Activated naive CD8-positive, alpha-beta T cell treated with anti-CD3 and anti-CD28 coated beads, Interleukin-2, amount 50 U/mL, for 16 hours (primary cell): Measurements from ENCODE around the gene PRKCE.

Experiments used
- DNase-seq: peaks from one replicate; pipeline ENCODE4 v3.0.0-alpha.2; 2020; ENCODE audit warnings: low read depth, low spot score

PRKCE gene

GRCh38 chr2:46073540-46074046 lies 422.1 kb downstream of the PRKCE start:
- DNase-seq, result no peak

- DNase-seq, result no peak
These were observed 423.0 kb downstream of the PRKCE start for GRCh38 chr2:46074501-46074900.

- DNase-seq, result no peak
These were observed 424.4 kb downstream of the PRKCE start for GRCh38 chr2:46075848-46076247.

- no peak for DNase-seq
These were observed 424.8 kb downstream of the PRKCE start for GRCh38 chr2:46076251-46076650.

DNA sequence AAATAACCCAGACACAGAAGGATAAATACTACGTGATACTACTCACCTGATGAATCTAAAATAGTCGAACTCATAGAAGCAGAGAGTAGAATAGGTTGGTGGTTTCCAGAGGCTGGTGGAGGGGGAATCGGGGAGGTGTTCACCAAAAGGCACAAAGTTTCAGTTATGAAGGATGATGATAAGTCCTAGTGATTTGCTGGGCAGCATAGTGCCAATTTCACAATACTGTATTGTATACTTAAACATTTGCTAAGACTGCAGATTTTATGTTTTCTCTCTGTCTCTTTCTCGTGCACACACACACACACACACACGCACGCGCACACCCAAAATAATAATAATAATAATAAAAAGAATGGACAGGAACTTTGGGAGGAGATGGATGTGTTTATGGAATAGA lies 425.4 kb downstream of the PRKCE start:
- DNase-seq, result no peak

GRCh38 chr2:46077522-46078107 lies 426.1 kb downstream of the PRKCE start:
- DNase-seq, result no peak

- DNase-seq, result no peak
These were observed 428.6 kb downstream of the PRKCE start for GRCh38 chr2:46079985-46080560.

DNA sequence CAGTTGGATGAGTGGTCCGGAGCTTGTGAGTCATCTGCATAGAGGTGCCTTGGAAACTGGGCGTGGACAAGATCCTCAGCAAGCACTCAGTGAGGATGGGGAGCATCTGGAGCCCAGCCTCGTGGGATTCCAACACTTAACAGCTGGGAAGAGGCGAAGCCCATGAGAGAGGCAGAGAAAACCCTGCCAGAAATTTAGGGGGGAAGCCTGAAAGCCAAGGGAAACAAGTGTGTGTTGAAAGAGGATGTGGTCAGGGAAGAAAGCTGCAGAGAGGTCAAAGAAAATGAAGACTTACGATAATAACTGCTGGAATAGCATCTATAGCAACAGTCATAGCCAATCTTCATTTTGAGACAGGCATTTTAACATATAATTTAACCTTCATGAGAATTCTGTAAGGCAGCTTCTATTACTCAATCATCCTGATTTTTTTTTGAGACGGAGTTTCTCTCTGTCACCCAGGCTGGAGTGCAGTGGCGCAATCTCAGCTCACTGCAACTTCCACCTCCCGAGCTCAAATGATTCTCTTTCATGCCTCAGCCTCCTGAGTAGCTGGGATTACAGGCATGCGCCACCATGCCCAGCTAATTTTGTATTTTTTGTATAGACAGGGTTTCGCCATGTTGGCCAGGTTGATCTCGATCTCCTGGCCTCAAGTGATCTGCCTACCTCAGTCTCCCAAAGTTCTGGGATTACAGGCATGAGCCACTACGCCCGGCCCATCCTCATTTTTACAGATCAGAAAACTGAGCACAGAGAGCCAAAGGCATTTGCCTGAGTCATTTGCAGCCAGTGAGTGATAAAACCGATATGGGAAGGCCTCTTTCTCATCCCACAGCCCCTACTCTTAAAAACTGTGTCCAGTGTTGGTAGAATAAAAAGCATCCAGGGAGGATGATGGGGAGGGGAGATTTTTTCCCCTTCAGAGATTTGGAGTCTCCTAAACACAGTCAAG lies 431.3 kb downstream of the PRKCE start:
- DNase-seq, result no peak

DNA sequence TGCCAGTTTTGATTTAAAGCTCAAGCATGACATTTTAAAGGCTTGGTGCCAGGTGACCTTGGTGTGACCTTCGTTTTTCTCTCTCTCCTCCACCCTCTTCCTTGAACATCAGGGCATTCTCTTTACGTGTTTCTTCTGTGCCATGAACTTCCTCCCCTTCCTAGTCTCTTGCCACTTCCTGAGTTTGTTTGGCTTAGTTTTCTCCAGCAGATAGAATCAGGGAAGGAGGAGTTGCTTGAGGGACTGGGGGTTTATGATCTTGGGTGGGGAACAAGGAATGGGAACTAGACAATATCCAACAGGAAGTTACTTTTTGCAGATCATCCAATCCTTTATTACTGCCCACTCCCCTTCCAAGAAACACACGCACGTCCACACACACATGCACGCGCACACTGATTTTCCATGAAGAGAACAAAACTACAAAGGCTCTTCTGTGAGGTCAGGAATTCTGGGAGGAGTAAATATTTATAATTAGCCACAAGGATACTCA lies 435.1 kb downstream of the PRKCE start:
- DNase-seq, result no peak

DNA sequence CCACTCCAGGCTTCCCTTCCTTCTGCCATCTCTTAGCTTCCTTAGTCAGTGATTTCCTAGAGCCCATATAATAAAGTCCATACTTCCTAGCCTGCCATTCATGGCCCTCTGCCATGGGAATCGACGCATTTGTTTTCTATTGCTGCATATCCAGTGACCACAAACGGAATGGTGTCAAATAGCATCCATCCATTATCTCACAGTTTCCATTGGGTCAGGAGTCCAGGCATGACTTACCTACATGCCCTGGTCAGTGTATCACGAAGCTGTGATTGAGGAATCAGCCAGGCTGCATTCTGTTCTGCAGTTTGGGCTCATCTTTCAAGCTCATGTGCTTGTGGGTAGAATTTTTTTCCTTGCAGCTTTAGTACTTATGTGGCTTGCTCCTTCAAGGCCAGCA lies 436.0 kb downstream of the PRKCE start:
- no peak for DNase-seq

DNA sequence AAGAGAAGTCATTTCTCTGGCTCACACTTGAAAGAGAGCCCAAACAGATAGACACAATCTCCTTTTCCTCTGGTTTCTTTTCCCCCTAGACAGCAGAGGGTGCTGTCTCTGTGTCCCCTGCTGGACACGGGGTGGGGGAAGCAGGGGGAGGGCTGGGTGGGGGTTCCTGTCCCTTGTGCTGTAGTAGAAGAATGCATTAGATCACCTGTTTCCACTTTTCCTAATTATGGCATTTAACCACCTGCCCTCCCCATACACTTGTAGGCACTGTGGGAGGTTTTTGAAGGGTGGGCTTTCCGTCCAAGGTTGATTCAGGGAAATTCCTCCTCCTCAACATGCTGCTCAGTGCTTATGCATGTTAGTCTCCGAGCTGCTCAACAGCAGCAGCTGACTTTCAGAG lies 439.5 kb downstream of the PRKCE start:
- no peak for DNase-seq

GRCh38 chr2:46091961-46092667 lies 440.6 kb downstream of the PRKCE start:
- no peak for DNase-seq

GRCh38 chr2:46094689-46095088 lies 443.2 kb downstream of the PRKCE start:
- no peak for DNase-seq

DNA sequence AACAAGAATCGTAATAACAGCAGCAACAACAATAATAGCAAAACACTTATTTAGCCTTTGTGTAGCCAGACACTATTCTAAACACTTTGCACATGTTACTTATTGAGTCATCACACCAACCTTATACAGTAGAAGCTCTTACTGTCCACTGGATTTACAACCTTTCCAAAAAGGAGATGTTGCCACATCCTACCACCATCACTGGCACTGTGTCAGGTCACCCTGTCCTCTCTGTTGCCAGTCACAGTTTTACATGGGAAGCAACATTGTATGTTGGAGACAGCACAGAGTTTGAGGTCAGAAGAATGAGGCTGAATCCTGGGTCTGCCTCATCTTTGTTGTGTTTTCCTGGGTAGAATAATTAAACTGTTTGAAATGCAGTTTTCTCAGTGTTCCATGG lies 444.4 kb downstream of the PRKCE start:
- DNase-seq, result no peak

GRCh38 chr2:46096260-46096659 lies 444.8 kb downstream of the PRKCE start:
- no peak for DNase-seq

GRCh38 chr2:46097714-46098480 lies 446.4 kb downstream of the PRKCE start:
- no peak for DNase-seq

DNA sequence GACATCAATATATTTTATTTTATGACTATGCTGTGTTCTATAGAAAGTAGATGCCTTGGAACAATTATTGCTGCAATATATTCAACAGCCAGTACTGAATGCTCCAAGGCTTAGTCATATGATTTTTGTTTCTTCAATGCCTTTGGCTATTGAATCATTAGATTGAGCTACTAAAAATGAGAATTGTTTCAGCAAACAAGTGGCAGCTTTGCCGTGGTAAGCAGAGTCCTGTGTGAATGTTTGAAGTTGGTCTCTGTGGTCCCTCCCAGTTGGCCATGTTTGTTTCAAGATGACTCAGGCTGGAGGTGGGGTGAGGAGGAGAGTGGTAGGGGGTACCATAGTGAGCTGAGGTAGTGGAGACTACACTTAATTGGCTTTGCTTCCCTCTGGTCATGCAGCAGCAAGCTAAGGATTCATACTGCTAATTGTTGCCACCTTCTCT lies 447.2 kb downstream of the PRKCE start:
- DNase-seq, result no peak

GRCh38 chr2:46101557-46102220 lies 450.2 kb downstream of the PRKCE start:
- DNase-seq, result no peak

DNA sequence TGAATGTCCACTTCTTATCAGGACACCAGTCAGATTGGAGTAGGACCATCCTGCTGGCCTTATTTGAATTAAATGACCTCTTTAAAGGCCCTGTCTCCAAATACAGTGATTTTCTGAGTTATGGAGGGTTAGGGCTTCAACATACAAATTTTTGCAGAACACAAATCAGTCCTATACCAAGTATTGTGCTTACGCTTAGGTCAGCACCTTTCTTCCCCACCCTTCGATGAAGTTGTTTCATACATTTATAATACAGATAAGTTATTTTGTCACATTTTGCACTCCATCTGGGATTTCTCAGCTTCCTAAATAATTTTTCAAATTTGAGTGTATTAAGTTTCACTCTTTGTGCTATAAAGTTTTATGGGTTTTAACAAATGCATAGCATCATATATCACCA lies 455.2 kb downstream of the PRKCE start:
- DNase-seq, result no peak

DNA sequence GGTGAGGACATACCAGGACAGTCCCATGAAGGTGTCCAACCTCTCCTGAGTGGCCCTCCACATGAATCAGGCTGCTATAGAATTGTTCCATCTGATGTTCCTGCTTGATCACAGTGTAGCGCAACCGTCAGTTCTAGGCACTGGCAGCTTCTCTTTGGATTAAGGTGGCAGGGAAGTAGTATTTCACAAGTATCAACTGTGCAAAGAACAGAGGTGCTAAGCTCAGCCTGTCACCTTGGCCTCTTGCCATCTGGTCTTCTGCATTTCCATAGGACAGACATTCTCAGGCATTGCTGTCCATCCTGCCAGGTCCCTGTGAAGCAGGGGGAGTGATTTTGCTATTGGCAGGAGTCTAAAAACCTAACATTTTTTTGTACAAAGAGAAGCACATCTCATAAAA lies 463.5 kb downstream of the PRKCE start:
- DNase-seq, result no peak
